ENCODE measurements around the gene CSF1R. TPM values are rescaled to one million over a fixed set of nuclear protein-coding genes. Genes with fewer than 3 reads are reported as not detected.
A peak's percentile ranks its signal among the peaks of the same experiment; 100 is the strongest.

CSF1R gene
- polyA plus RNA-seq, 1 donor (not counting 4 experiments of a cell fraction or from before 2014, with no cell fraction given), result not detected

DNA sequence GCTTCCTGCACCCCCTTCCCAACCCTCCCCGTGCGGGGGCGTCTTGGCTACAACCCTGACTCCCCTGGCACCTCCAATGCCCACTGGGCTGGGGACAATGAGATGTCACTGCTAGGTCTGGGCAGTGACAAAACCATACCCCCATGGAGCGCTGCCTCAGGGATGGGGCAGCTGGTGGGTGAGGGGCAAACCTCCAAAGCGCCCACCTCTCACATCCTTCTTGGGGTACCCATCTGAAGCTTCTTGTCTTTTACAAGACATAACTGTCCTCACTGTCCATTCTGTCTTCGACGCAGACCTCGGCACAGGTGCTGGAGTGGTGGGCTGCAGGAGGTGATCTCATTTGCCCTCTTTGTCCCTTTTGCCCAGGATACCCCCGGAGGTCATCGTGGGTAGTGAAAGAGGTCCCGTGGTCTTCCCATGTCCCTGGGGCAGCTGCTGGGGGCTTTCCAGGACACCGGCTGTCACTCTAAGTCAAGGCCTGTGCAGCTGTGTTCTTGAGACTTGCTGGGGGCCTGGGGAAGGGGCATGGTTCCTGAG is 27.8 kb upstream of the CSF1R start:
- H3K9me3 ChIP-seq (ENCODE audit: control insufficient read depth, low read depth, low read length), result no peaks in the 10 kb centered on the region
- no peak overlapping the region for H3K4me2 ChIP-seq (ENCODE audit: control insufficient read depth, extremely low read depth, insufficient read depth, low read depth, low read length)
- no peak for FAIRE-seq
- peaks cover 2% of the 10 kb centered on the region for H3K27me3 ChIP-seq (ENCODE audit: control insufficient read depth, extremely low read depth, insufficient read depth, low read length)
- H3K9ac ChIP-seq (ENCODE audit: control insufficient read depth, extremely low read depth, insufficient read depth, low read length), result no peak overlapping the region
- no peak overlapping the region for H2AFZ ChIP-seq (ENCODE audit: control insufficient read depth, low read length)
- no peaks in the 10 kb centered on the region for H3K36me3 ChIP-seq (ENCODE audit: control insufficient read depth in 2 of 2, extremely low read depth in 1 of 2, insufficient read depth in 2 of 2, low read length in 2 of 2)
- no peak for DNase-seq (ENCODE audit: low read depth, low spot score)
- H4K20me1 ChIP-seq (ENCODE audit: control insufficient read depth, extremely low read depth, insufficient read depth, low read length), result no peaks in the 10 kb centered on the region
- no peak overlapping the region for H3K4me3 ChIP-seq (ENCODE audit: control insufficient read depth in 2 of 3, extremely low read depth in 1 of 3, insufficient read depth in 2 of 3, low read depth in 1 of 3, low read length in 3 of 3)
- TF ChIP-seq, protein P1, sequence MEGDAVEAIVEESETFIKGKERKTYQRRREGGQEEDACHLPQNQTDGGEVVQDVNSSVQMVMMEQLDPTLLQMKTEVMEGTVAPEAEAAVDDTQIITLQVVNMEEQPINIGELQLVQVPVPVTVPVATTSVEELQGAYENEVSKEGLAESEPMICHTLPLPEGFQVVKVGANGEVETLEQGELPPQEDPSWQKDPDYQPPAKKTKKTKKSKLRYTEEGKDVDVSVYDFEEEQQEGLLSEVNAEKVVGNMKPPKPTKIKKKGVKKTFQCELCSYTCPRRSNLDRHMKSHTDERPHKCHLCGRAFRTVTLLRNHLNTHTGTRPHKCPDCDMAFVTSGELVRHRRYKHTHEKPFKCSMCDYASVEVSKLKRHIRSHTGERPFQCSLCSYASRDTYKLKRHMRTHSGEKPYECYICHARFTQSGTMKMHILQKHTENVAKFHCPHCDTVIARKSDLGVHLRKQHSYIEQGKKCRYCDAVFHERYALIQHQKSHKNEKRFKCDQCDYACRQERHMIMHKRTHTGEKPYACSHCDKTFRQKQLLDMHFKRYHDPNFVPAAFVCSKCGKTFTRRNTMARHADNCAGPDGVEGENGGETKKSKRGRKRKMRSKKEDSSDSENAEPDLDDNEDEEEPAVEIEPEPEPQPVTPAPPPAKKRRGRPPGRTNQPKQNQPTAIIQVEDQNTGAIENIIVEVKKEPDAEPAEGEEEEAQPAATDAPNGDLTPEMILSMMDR (optimal IDR thresholded peaks at IDR 0.05 in 1 of 3, IDR thresholded peaks at IDR 0.05 in 1 of 3, conservative IDR thresholded peaks at IDR 0.05 in 1 of 3; ENCODE audit: extremely low read depth in 1 of 3, insufficient read depth in 2 of 3, low read length in 3 of 3), result peak in 1 of 3 experiments; percentile 1
- no peak for TF ChIP-seq EZH2 (IDR thresholded peaks at IDR 0.05; ENCODE audit: low read length)
- H3K27ac ChIP-seq (ENCODE audit: control insufficient read depth, insufficient read depth, low read length), result no peak overlapping the region
- peaks cover 13% of the 10 kb centered on the region for H3K4me1 ChIP-seq (ENCODE audit: control insufficient read depth, extremely low read depth, insufficient read depth, low read length)
- no peaks in the 10 kb centered on the region for H3K79me2 ChIP-seq (ENCODE audit: control insufficient read depth, insufficient read depth, low read length)
- H3K9me1 ChIP-seq (ENCODE audit: control insufficient read depth, extremely low read depth, insufficient read depth, low read length), result no peaks in the 10 kb centered on the region
- dilution Hi-C loops (cut with MboI; ENCODE audit: extremely low pct_ligation_motif_present, low sequenced_read_pairs), result no loop called here

DNA sequence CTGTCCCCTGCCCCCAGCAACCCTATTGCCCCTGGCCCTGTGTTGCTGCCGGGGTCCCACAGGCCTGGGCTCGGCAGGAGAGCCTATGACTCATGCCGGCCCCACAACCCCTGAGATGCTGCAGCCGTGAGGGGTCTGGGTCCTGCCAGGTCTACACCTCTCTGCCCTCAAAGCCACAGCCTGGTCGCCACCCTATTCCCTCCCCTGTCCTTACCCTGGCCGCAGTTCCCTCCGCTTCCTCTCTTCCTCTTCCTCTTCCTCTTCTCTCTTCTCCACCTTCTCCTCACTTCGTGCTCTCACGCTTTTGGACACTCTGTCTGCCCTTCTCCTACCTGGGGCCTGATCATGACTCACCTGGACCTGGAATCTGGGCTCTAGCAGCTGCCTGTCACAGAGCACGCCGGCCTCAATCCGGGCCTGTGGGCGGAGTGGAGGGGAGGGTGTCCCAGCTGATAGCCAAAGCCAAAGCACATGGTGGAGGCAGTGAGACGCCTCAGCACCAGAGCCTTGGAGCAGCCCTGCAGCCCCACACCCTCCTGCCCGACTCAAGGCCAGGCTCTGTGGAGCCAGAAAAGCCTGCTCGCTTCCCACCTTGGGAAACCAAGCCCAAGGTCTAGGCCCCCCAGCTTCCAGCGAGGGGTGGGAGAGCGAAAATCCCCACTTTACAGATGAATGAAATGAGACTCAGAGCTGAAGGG is 26.8 kb upstream of the CSF1R start:
- no peak overlapping the region for H3K4me3 ChIP-seq (ENCODE audit: control insufficient read depth in 2 of 3, extremely low read depth in 1 of 3, insufficient read depth in 2 of 3, low read depth in 1 of 3, low read length in 3 of 3)
- H3K36me3 ChIP-seq (ENCODE audit: control insufficient read depth in 2 of 2, extremely low read depth in 1 of 2, insufficient read depth in 2 of 2, low read length in 2 of 2), result no peaks in the 10 kb centered on the region
- H3K79me2 ChIP-seq (ENCODE audit: control insufficient read depth, insufficient read depth, low read length), result no peaks in the 10 kb centered on the region
- H3K27ac ChIP-seq (ENCODE audit: control insufficient read depth, insufficient read depth, low read length), result no peak overlapping the region
- H4K20me1 ChIP-seq (ENCODE audit: control insufficient read depth, extremely low read depth, insufficient read depth, low read length), result no peaks in the 10 kb centered on the region
- no peaks in the 10 kb centered on the region for H3K27me3 ChIP-seq (ENCODE audit: control insufficient read depth, extremely low read depth, insufficient read depth, low read length)
- H3K9me3 ChIP-seq (ENCODE audit: control insufficient read depth, low read depth, low read length), result no peaks in the 10 kb centered on the region
- peaks cover 13% of the 10 kb centered on the region for H3K4me1 ChIP-seq (ENCODE audit: control insufficient read depth, extremely low read depth, insufficient read depth, low read length)
- TF ChIP-seq, protein P1 (optimal IDR thresholded peaks at IDR 0.05 in 1 of 3, IDR thresholded peaks at IDR 0.05 in 1 of 3, conservative IDR thresholded peaks at IDR 0.05 in 1 of 3; ENCODE audit: extremely low read depth in 1 of 3, insufficient read depth in 2 of 3, low read length in 3 of 3), result no peak
- no peak for TF ChIP-seq EZH2 (IDR thresholded peaks at IDR 0.05; ENCODE audit: low read length)
- DNase-seq (ENCODE audit: low read depth, low spot score), result no peak
- no peak overlapping the region for H3K4me2 ChIP-seq (ENCODE audit: control insufficient read depth, extremely low read depth, insufficient read depth, low read depth, low read length)
- H3K9ac ChIP-seq (ENCODE audit: control insufficient read depth, extremely low read depth, insufficient read depth, low read length), result no peak overlapping the region
- H3K9me1 ChIP-seq (ENCODE audit: control insufficient read depth, extremely low read depth, insufficient read depth, low read length), result no peaks in the 10 kb centered on the region
- dilution Hi-C loops (cut with MboI; ENCODE audit: extremely low pct_ligation_motif_present, low sequenced_read_pairs), result no loop called here
- no peak overlapping the region for H2AFZ ChIP-seq (ENCODE audit: control insufficient read depth, low read length)
- FAIRE-seq, result no peak
